ENCODE data around the gene TMEM52.

- TF ChIP-seq ELF4 (IDR thresholded peaks at IDR 0.05) (no peak), CTBP1 (IDR thresholded peaks at IDR 0.05; ENCODE audit: borderline replicate concordance) (no peak), BHLHE40 (IDR thresholded peaks at IDR 0.05; ENCODE audit: borderline replicate concordance) (no peak), SUZ12 (IDR thresholded peaks at IDR 0.05) (no peak), FOXM1 (IDR thresholded peaks at IDR 0.05; ENCODE audit: borderline replicate concordance) (no peak), ZNF384 (IDR thresholded peaks at IDR 0.05) (no peak), FOXK2 (IDR thresholded peaks at IDR 0.05) (no peak), NFRKB (IDR thresholded peaks at IDR 0.05) (no peak)
These were observed 19.7 kb downstream of the TMEM52 start for GRCh38 chr1:1899266-1899966.

All from HEK293T (cell line).